Head of caudate nucleus (tissue), 42 donors: ENCODE results near the gene TNFRSF8.
"Not testable (repeated sequence)": the region's sequence is repeated elsewhere in the genome, so short reads cannot be mapped to it uniquely, and the experiment has no call there.

Experiments
- DNase-seq, 42 donors: peaks; one replicate each; pipeline versions ENCODE4 v3.0.0 to v3.0.0-alpha.2; 2020 to 2021; ENCODE audit warnings: mixed read lengths in 7 of 42
- intact Hi-C: fragments of 100-400 bp; cut with DNase I; formaldehyde crosslinking; loops from one replicate; pipeline ENCODE4 v1.15.0; 2022

TNFRSF8 gene

DNA sequence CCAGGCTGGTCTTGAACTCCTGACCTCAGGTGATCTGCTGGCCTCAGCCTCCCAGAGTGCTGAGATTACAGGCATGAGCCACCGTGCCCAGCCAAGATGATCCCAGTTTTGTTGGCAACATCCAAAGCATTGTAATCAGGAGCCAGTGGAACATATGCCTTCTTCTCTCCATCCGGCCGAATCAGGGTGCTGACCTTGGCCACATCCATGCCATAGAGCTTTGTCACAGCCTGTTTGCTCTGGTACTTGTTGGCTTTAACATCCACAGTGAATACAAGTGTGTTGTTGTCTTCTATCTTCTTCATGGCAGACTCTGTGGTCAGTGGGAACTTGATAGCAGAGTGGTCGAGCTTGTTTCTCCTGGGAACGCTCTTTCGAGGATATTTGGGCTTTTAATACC, 17.1 kb downstream of the TNFRSF8 start:
- DNase-seq, result no peak
- intact Hi-C loops, result no loop called here

DNA sequence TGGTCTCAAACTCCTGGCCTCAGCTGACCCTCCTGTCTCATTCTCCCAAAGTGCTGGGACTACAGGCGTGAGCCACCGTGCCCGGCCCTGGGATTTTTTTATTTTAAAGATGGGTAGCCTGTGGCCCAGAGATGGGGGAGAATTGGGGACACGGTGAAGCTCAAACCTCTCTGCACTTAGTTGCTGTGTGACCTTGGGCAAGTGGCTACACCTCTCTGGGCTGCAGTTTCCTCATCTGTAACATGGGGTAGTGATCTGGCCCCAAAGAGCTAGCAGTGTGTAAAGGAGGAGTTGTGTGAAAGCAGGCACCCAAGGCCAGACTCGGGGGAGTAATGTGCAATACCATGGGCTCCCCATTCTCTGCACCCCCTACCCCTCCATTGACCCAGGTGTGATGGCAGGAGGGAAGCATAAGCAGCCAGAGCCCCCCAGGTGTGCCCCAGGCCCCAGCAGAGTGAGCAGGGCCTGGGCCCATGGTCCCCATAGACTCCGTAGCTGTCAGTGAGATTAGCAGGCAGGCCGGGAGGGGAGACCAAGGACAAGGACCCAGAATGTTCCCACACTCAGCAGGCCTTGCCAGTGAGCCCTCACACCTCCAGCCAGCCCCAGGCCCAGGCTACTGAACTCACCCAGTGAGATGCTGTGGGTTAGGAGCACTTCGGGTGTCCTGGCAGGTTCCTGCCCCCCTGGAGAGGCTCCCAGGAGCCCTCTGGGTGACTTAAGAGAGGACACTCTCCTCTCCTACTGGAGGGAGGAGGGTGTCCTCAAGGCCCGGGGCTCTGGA, 17.9 kb downstream of the TNFRSF8 start:
- no peak for DNase-seq

DNA sequence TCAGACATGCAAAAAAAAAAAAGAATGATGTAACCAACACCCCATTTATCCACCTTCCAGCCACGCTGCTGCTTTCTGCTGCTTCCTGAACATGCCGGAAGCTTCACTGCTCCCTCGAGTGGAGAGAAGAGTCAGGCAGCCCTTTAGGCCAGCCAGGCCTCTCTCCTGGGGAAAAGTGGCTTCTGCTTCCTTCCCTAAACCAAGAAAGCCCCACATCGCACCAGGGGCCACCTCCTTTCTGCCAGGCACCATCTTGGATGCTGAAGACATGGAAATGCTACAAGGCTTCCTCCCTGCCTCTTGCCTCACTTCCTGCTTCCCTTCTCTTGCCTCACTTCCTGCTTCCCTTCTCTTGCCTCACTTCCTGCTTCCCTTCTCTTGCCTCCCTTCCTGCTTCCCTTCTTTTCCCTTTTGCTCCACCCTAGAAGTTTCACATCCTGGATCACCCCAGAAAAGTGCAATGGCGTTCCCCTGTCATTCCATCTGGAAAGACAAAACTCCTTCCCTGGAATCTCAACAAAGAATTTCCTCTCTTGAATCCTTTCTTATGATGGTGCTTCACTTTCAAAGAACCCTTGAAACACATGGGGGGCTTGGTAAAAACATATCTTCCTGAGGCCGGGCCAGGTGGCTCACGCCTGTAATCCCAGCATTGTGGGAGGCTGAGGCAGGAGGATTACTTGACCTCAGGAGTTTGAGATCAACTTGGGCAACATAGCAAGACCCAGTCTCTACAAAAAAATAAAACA, 18.7 kb downstream of the TNFRSF8 start:
- DNase-seq, result no peak
- intact Hi-C loops, result no loop called here

More for the DNA sequence above, 17.9 kb downstream of the TNFRSF8 start:
- intact Hi-C loops, result no loop called here

DNA sequence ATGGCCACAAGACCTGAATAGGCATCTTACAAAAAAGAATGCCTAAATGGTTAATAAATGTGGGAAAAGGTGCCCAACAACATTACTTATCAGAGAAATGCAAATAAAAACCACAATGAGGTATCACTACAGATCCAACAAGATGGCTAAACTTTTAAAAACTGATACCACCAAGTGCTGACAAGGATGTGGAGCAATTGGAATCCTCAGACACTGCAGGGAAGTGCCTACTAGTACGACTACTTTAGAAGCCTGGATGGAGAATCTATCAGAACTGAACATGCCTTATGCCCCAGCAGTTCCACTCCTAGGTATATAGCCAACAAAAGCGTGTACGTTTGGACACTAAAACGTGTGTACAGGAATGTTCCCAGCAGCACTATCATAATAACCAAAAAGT, 19.9 kb downstream of the TNFRSF8 start:
- intact Hi-C loops, result no loop called here
- DNase-seq, result no peak

DNA sequence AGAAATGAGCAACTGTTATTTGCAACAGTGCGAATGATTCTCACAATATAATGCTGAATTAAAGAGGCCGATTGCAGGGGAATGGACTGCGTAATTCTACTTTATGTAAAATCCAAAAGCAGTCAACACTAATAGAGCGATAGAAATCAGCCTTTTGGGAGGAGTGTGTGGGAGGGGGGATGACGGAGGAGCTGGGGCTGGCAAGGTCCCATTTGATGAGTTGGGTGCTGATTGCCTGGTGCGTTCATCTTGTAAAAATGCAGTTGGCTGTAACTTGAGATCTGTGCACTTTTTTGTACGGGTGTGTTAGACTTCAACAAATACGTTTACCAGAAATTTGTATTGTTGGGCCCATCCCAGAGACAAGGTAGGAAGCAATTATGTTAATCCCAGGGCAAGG, 20.7 kb downstream of the TNFRSF8 start:
- intact Hi-C loops, result no loop called here
- DNase-seq, result no peak

DNA sequence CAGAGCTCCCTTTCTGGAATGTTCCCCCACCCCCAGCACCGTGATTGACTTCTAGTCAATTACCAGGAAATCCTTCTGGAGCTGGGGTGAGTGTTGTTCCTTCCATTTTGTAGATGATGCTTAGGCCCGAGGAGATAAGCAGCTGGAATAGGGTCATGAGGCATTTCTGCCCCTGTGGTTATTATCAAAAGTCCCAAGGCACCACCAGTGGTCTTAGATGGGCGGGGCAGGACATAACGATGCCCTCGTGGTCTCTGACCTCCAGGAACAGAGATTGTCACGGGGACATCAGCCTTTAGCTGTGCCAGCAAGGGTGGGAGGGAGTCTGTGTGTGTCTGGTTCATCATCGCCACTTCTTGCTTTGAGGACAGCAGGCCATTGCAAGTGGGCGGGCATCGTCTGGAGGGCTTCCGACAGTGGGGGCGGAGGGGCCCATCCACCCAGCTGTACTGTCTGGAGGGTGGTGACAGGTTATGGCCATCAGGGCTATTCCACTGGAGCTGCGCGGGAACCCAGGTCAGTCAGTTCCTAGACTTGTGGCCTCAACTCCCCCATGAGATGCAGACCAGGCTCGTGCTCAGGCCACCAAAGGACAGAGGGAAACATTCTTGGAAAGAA, 22.6 kb downstream of the TNFRSF8 start:
- intact Hi-C loops, result no loop called here
- DNase-seq, result no peak

DNA sequence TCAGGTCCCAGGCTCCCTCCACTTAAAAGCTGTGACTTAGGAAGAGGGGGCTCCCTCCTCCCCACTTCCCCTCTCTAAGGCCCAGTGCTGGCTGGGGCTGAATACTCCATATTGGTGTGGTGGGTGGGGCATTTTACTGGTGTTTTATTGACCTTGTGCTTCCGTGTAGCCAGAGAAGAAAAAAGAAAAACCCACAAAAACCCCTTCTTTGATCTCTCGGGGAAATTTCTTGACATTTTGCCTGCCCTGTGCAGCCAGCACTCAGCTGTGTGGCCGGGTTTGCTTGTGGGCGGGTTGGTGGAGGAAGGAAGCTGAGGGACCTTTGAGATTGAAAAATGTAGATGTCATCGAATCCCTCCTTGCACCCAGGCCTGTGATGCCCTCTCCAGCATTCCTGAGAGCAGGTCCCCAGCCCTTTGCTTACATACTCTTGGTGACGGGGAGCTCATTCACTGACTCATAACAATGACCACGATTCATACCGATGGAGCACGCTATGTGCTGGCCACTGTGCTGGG, 24.8 kb downstream of the TNFRSF8 start:
- DNase-seq, result no peak
- intact Hi-C loops, result no loop called here

DNA sequence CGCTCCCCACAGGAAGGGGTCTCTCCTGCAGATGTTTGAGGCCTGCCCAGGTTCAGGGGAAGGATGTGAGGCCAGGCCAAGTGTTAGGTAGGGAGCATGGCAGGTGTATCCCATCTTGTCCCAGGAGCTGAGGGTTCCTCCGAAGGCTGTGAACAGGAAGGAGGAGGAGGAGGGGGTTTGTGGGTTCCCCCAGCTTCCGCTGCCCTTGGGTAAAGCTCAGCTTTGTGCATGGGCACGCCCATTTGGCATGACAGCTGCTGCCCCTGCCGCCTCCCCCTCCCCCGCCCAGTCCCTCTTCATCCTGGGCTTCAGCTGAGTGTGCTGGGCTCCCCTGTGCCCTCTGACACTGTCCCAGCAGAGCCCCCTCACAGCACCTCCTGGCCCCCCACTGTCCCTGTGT, 25.5 kb downstream of the TNFRSF8 start:
- DNase-seq, result no peak
- intact Hi-C loops, result no loop called here

DNA sequence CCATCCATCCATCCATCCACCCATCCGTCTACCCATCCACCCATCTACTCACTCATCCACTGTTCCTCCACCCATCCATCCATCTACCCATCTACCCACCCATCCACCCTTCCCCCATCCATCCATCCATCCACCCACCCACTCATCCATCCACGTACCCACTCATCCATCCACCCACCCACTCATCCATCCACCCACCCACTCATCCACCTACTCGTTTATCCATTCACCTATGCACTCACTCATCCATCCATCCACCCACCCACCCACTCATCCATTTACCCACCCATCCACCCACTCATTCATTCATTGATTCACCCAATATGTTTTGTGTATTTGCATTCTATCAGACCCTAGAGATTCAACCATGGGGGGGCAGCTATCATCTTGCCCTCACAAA, 27.2 kb downstream of the TNFRSF8 start:
- intact Hi-C loops, result no loop called here
- DNase-seq, result no peak

DNA sequence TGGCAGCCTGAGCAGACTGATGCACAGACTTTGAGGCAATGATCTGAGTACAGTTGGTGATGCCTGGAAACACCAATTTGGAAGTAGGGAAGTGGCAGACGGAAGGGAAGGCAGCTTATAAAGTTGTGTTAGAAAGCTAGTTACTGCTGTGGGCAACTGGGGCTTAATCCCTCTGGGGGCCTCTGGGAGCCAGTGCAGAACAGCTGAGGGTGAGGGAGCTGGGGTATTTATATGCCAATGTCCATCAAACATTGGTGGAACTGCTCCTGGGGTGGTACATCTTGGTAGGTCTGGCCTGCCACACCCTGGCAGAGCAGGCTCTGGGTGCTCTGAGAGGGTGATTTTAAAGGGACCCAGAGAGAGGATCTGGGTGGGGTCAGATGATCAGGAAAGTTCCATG, 28.1 kb downstream of the TNFRSF8 start:
- DNase-seq, result no peak
- intact Hi-C loops, result no loop called here

DNA sequence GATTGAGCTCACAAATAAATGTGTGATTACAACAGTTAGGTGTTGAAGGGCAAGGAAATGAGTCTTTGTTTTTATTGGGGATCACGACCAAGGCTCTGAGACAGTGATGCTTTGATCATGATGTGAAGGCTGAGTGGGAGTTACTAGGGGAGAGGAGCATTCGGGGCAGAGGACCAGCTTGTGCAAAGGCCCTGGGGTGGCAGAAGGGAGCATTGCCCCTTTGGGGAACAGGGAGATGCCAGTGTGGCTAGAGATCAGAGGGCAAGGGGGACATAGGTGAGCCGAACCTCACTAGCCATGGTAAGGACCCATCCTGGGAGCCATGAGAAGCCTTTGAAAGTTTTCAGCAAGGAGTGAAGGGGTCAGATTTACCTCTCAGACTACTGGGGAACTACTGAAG, 31.1 kb downstream of the TNFRSF8 start:
- intact Hi-C loops, result no loop called here
- no peak for DNase-seq

DNA sequence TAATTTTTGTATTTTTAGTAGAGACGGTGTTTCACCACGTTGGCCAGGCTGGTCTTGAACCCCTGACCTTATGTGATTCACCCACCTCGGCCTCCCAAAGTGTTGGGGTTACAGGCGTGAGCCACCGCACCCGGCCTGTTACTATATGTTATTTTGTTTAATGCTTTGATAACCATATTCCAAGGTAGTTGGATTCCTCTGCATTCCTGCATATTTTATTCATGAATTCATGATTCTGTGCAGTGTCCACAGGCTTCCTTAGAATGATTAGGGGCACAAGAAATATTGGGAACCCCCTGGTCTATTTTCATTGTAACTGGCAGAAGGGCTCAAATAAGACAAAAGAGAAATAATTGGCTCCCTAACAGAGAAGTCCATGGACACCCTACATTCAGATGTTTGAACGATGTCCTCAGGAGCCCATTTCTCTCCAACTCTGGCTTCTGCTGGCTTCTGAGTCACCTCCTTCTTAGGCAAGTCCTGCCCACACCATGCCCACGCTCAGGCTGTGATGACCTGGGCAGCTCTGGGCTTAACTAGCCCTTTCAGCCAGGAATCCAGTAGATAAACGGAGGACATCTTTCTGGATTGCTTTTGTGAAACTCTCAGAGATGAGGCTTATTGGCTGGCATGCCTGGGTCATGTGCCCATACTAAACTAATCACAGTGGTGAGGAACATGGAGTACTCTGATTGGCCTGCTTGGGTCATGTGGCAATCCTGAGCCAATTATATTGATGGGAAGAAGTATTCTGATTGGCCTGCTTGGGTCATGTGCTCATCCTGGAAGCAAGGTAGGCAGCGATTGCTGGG, 32.6 kb downstream of the TNFRSF8 start:
- DNase-seq, result no peak

DNA sequence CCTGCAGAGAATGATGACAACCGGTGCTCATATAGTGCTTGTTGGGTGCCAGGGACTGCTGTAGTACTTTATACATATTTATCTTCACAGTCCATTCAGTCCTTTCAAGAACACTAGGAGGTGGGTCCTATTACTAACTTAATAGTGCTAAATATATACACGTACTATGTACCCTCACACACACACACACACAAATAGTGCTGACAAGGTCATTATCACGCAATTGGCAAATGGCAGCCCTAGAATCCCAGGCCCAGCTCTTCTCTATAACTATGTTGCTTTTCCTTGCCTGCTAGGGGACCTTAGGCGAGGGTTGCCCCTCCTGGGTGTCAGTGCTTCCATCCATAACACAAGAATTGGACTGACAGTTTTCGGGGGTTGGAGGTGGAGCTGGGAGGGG, 33.5 kb downstream of the TNFRSF8 start:
- DNase-seq, result no peak
- intact Hi-C loops, result no loop called here

More for the DNA sequence above, 32.6 kb downstream of the TNFRSF8 start:
- intact Hi-C loops, result no loop called here

DNA sequence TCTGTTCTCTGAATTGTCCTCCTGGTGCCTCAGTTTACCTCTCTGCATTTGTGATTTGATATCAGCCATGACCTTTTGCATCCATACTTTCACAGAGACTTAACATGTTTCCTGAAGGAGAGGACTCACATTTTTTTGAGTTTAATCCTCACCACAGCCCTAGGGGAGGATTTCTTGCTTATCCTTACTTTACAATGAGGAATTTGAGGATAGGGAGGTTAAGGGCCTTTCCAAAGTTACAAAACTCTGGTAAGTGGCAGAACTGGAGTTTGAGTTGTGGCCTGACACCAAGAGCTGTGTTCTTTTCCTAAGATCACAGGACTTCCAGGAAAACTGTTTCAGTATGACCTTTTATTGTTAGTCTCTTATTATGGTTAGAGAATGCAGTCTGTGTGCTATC, 34.2 kb downstream of the TNFRSF8 start:
- intact Hi-C loops, result no loop called here
- DNase-seq, result no peak

DNA sequence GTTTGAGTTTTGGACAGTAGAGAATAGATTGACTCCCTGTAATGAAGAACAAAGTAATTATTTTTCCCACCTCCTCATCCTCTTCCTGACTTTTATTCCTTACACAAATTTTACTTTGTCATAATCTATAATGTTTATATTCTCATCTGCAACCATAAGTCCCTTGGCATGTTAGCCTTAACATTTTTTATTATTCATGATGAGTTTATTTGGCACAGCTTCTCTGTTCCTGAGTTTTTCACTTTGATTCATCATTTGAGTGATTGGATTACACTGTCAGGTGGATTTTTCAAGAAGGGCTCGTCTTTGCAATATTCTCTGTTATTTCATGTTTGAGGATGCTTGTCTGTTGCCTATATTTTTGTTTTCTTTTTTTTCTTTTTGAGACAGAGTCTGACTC, 35.7 kb downstream of the TNFRSF8 start:
- DNase-seq, result no peak
- intact Hi-C loops, result no loop called here

DNA sequence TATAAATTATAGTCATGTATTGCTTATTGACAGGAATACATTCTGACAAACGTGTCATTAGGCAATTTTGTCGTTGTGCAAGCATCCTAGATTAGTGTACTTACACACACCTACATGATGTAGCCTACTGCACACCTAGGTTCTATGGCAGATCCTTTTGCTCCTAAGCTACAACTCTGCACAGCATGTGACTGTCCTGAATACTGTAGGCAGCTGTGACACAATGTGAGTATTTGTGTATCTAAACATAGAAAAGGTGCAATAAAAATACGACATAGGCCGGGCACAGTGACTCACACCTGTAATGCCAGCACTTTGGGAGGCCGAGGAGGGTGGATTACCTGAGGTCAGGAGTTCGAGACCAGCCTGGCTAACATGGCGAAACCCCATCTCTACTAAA, 36.5 kb downstream of the TNFRSF8 start:
- no peak for DNase-seq
- intact Hi-C loops, result no loop called here

DNA sequence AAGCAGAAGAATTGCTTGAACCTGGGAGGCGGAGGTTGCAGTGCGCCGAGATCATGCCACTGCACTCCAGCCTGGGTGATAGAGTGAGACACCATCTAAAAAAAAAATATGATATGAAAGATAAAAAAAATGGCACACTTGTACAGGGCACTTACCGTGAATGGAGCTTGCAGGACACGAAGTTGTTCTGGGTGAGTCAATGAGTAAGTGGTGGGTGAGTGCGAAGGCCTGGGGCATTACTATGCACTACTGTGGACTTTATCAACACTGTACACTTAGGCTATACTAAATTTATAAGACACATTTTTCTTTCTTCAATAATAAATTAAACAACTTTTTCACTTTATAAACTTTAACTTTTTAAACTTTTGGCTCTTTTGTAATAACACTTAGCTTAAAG, 37.0 kb downstream of the TNFRSF8 start:
- no peak for DNase-seq
- intact Hi-C loops, result no loop called here

DNA sequence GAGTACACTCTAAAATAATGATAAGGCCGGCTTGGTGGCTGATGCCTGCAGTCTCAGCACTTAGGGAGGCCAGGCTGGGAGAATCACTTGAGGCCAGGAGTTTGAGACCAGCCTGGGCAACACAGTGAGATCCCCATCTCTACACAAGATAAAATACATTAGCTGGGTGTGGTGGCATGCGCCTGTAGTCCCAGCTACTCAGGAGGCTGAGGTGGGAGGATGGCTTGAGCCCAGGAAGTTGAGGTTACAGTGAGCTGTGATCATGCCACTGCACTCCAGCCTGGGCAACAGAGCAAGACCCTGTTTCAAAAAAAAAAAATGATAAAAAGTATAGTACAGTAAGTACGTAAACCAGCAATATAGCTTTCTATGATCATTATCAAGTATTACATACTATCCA, 38.0 kb downstream of the TNFRSF8 start:
- DNase-seq, intact Hi-C loops: not testable (repeated sequence)

DNA sequence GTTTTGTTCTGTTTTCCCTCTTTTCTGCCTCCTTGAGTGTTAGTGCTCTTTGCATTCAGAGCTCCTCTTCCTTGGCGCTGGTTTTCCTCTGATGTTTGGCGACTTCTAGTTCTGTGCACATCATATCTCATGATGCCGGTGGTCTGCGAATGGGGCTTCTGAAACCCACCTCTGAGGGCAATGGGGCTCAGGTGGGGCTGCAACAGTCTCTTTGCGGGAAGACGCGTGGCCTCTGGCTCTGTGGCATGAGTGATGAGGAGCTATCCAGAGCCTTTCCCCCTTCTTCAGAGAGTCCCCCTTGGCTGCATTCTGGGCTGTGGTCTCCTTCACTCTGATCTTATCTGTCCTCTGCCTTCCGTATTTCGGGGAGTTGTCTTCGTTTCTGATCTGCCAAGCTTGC, 39.0 kb downstream of the TNFRSF8 start:
- intact Hi-C loops, result no loop called here

More for the DNA sequence above, 39.0 kb downstream of the TNFRSF8 start:
- DNase-seq, result no peak
